Measurements from ENCODE around the gene OXA1L. TPM values are rescaled to one million over a fixed set of nuclear protein-coding genes. Genes with fewer than 3 reads are reported as not detected.

OXA1L gene
- total RNA-seq, 1 donor from 2014 or later = 75.7 TPM

DNA sequence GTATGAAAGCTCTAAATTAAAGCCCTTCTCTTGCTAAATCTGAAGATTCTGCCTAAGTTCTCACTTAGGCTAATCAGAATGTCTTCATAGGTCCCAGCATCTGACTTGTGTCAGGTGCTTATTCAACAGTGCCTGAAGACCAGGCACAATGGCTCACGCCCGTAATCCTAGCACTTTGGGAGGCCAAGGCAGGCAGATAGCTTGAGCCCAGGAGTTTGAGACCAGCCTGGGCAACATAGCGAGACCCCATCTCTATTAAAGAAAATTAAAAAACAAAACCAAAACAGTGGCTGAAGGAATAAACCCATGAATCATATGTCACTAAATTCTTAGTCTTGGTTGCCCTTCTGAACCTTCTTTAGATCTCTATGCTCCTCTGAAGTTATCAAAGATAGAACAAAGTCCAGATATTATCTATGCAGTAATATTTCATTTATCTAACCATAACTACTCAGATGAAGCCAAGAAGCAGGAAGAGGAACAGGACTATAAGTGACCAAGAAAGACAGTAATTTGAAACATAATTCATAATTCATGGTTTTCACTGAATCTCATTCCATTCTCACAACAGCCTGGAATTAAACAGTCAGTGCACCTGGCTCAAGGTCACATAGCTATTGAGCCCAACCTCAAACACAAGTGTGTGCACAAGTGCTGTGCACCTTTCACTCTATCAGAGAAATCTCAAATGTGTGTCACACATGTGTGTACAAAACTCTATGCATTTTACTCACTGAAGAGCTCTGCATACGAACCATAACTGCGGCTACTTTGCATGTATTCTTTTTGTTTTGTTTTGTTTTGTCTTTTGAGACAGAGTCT is 42.1 kb downstream of the OXA1L start:
- no peak for DNase-seq (ENCODE audit: low spot score)
- peaks cover 3% of the 10 kb centered on the region for H3K36me3 Mint-ChIP-seq (ENCODE audit: low read depth)
- peaks cover 3% of the 10 kb centered on the region for H3K4me1 Mint-ChIP-seq (ENCODE audit: low read depth)
- no peaks in the 10 kb centered on the region for H3K9me3 Mint-ChIP-seq (ENCODE audit: low read depth)
- H3K4me3 Mint-ChIP-seq (ENCODE audit: unreplicated experiment) = no peak overlapping the region
- peaks cover 5% of the 10 kb centered on the region for H3K27me3 Mint-ChIP-seq (ENCODE audit: low read depth)
- no peak overlapping the region for H3K27ac Mint-ChIP-seq (ENCODE audit: unreplicated experiment)
- TF ChIP-seq, protein P1, sequence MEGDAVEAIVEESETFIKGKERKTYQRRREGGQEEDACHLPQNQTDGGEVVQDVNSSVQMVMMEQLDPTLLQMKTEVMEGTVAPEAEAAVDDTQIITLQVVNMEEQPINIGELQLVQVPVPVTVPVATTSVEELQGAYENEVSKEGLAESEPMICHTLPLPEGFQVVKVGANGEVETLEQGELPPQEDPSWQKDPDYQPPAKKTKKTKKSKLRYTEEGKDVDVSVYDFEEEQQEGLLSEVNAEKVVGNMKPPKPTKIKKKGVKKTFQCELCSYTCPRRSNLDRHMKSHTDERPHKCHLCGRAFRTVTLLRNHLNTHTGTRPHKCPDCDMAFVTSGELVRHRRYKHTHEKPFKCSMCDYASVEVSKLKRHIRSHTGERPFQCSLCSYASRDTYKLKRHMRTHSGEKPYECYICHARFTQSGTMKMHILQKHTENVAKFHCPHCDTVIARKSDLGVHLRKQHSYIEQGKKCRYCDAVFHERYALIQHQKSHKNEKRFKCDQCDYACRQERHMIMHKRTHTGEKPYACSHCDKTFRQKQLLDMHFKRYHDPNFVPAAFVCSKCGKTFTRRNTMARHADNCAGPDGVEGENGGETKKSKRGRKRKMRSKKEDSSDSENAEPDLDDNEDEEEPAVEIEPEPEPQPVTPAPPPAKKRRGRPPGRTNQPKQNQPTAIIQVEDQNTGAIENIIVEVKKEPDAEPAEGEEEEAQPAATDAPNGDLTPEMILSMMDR (IDR thresholded peaks at IDR 0.05) = no peak

DNA sequence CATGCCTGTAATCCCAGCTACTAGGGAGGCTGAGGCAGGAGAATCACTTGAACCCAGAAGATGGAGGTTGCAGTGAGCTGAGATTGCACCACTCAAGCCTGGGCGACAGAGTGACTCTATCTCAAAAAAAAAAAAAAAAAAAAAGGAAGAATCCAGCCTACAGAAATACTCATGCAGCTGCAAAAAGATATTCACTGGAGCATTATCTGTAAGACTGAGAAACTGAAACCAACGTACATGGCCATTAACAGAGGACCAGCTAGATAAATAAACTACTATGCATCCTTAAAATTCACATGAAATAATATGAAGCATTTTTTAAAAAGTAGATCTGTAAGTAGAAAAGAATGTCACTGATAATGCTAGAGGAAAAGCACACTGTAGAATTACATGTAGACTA is 45.2 kb downstream of the OXA1L start:
- H3K4me3 Mint-ChIP-seq (ENCODE audit: unreplicated experiment) = no peak overlapping the region
- no peak for DNase-seq (ENCODE audit: low spot score)

DNA sequence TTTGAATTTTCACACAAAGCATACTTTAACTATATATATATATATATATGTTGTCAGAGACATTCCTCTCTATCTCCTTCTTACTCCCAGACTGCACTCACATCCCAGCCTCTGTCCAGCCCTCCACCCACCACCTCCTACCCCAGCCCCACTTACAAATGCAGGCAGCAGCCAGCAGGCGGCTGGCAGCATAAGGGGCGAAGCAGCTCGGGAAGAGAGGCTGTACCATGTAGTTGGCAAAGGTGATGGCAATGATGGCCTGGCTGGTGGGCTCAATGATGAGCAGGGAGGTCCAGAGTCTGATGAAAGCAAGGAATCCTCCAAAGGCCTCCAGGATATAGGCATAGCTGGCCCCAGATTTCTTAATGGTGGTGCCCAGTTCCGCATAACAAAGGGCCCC is 46.3 kb downstream of the OXA1L start:
- no peak overlapping the region for H3K4me3 Mint-ChIP-seq (ENCODE audit: unreplicated experiment)
- no peak overlapping the region for H3K27ac Mint-ChIP-seq (ENCODE audit: unreplicated experiment)
- TF ChIP-seq, protein P1 (IDR thresholded peaks at IDR 0.05) = no peak
- H3K36me3 Mint-ChIP-seq (ENCODE audit: low read depth) = no peaks in the 10 kb centered on the region
- H3K4me1 Mint-ChIP-seq (ENCODE audit: low read depth) = peaks cover 15% of the 10 kb centered on the region
- DNase-seq (ENCODE audit: low spot score) = no peak
- no peaks in the 10 kb centered on the region for H3K9me3 Mint-ChIP-seq (ENCODE audit: low read depth)
- H3K27me3 Mint-ChIP-seq (ENCODE audit: low read depth) = no peaks in the 10 kb centered on the region

More for the DNA sequence above, 45.2 kb downstream of the OXA1L start:
- H3K4me1 Mint-ChIP-seq (ENCODE audit: low read depth) = peaks cover 17% of the 10 kb centered on the region
- H3K27ac Mint-ChIP-seq (ENCODE audit: unreplicated experiment) = no peak overlapping the region
- no peaks in the 10 kb centered on the region for H3K27me3 Mint-ChIP-seq (ENCODE audit: low read depth)
- H3K9me3 Mint-ChIP-seq (ENCODE audit: low read depth) = no peaks in the 10 kb centered on the region
- H3K36me3 Mint-ChIP-seq (ENCODE audit: low read depth) = no peaks in the 10 kb centered on the region
- TF ChIP-seq, protein P1 (IDR thresholded peaks at IDR 0.05) = no peak

DNA sequence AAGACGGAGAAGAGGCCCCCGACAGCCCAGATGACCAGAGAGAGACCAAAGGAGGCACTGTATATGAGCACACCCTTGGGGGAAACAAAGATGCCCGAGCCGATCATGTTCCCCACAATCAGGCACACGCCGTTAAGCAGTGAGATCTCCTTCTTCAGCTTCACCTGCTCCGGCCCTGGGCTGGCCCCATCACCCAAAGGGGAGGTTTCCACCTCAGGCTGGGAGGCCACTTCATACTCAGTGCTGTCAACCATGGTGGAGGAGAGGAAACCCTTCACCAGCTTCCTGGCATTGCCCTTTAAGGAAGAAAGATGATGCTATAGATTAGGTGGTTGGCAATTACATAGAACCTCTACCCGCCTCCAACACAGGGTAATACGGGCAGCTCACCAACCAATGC is 46.7 kb downstream of the OXA1L start:
- DNase-seq (ENCODE audit: low spot score) = no peak
- H3K27me3 Mint-ChIP-seq (ENCODE audit: low read depth) = no peaks in the 10 kb centered on the region
- H3K4me1 Mint-ChIP-seq (ENCODE audit: low read depth) = peaks cover 19% of the 10 kb centered on the region
- no peaks in the 10 kb centered on the region for H3K36me3 Mint-ChIP-seq (ENCODE audit: low read depth)
- no peak overlapping the region for H3K27ac Mint-ChIP-seq (ENCODE audit: unreplicated experiment)
- no peak overlapping the region for H3K4me3 Mint-ChIP-seq (ENCODE audit: unreplicated experiment)
- H3K9me3 Mint-ChIP-seq (ENCODE audit: low read depth) = no peaks in the 10 kb centered on the region
- TF ChIP-seq, protein P1 (IDR thresholded peaks at IDR 0.05) = no peak

DNA sequence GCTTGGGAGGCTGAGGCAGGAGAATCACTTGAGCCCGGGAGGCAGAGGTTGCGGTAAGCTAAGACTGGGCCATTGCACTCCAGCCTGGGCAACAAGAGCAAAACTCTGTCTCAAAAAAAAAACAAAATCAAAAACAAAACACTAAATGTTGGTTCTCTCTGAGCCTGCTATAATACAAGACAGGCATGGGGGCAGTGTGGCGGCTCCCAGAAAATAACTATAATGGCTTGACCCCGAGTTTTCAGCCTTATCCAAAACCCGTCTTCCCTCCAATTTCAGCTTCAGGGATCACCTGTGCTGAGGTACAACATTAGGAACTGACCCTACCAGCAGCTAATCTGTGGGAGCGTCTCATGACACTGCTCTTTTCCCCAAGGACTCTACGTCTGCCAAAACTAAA is 47.9 kb downstream of the OXA1L start:
- Mint-ChIP-seq H3K36me3 (ENCODE audit: low read depth) (no peaks in the 10 kb centered on the region), H3K27me3 (ENCODE audit: low read depth) (no peaks in the 10 kb centered on the region), H3K4me3 (ENCODE audit: unreplicated experiment) (no peak overlapping the region), H3K27ac (ENCODE audit: unreplicated experiment) (no peak overlapping the region), H3K9me3 (ENCODE audit: low read depth) (no peaks in the 10 kb centered on the region), H3K4me1 (ENCODE audit: low read depth) (peaks cover 25% of the 10 kb centered on the region)
- TF ChIP-seq, protein P1 (IDR thresholded peaks at IDR 0.05) = no peak
- DNase-seq (ENCODE audit: low spot score) = no peak

Data from chondrocyte (in vitro differentiated cells).